CD4-positive, alpha-beta T cell (primary cell): ENCODE data around the gene BPIFB1. TPM values are rescaled to one million over a fixed set of nuclear protein-coding genes. Genes with fewer than 3 reads are reported as not detected.

Source experiments
- ATAC-seq: fragments of 200-7000 bp; cut with Tn5 transposase; one replicate; pipeline ENCODE4 v1.10.0; 2022; ENCODE audit warnings: mild to moderate bottlenecking; ENCODE audit not compliant: poor library complexity
- CTCF ChIA-PET: fragments of 350-600 bp; sonication (Branson Sonifier 250); formaldehyde crosslinking; loops from one replicate; lab custom pipeline; 2021; ENCODE audit warnings: antibody characterized with exemption, inconsistent platforms; lab: Charles Lee
- POLR2A ChIA-PET: fragments of 350-600 bp; sonication (Branson Sonifier 250); formaldehyde crosslinking; loops from one replicate; lab custom pipeline; 2021; ENCODE audit warnings: antibody characterized with exemption, inconsistent platforms; lab: Charles Lee
- DNase-seq, 14 experiments: peaks; one replicate each; pipeline ENCODE4 v3.0.0-alpha.2; 2013 to 2020; ENCODE audit warnings: mixed read lengths in 2 of 14
- H3K27ac ChIP-seq, 2 donors: one replicate each; pipeline versions ENCODE4 v1.5.1 to v1.7.0; 2013; ENCODE audit warnings: low read length in 2 of 2, low read depth in 1 of 2, mild to moderate bottlenecking in 1 of 2
- H3K27me3 ChIP-seq, 2 experiments: 1 replicate in 1 of 2; 2 replicates in 1 of 2; pipeline versions ENCODE4 v1.6.1 to v1.7.0; 2013; ENCODE audit warnings: low read length in 2 of 2, control low read depth in 1 of 2, mild to moderate bottlenecking in 1 of 2, moderate library complexity in 1 of 2; ENCODE audit not compliant: insufficient read depth in 2 of 2, control insufficient read depth in 1 of 2
- H3K36me3 ChIP-seq: one replicate; pipeline ENCODE4 v1.6.1; 2013; ENCODE audit warnings: low read length, control low read depth; ENCODE audit not compliant: insufficient read depth
- H3K4me1 ChIP-seq: one replicate; pipeline ENCODE4 v1.6.1; 2013; ENCODE audit warnings: low read length, control low read depth; ENCODE audit not compliant: insufficient read depth
- H3K4me3 ChIP-seq: one replicate; pipeline ENCODE4 v1.5.1; 2013; ENCODE audit warnings: mild to moderate bottlenecking, low read length, moderate library complexity
- H3K9me3 ChIP-seq, 2 experiments: 1 replicate in 1 of 2; 2 replicates in 1 of 2; pipeline versions ENCODE4 v1.6.1 to v1.7.0; 2013; ENCODE audit warnings: low read length in 2 of 2, mild to moderate bottlenecking in 2 of 2, control low read depth in 1 of 2, moderate library complexity in 1 of 2; ENCODE audit not compliant: control insufficient read depth in 1 of 2, insufficient read depth in 1 of 2
- H3K27ac Mint-ChIP-seq: one replicate; pipeline ENCODE4 v1.8.0; 2020; ENCODE audit warnings: mixed read lengths
- H3K27me3 Mint-ChIP-seq: one replicate; pipeline ENCODE4 v1.8.0; 2021; ENCODE audit warnings: mixed read lengths
- H3K36me3 Mint-ChIP-seq: one replicate; pipeline ENCODE4 v1.8.0; 2021; ENCODE audit warnings: low read depth, mixed read lengths
- H3K4me1 Mint-ChIP-seq: one replicate; pipeline ENCODE4 v1.8.0; 2021; ENCODE audit warnings: low read depth, mixed read lengths
- H3K4me3 Mint-ChIP-seq: one replicate; pipeline ENCODE4 v1.8.0; 2020; ENCODE audit warnings: mild to moderate bottlenecking, mixed read lengths
- H3K9me3 Mint-ChIP-seq: one replicate; pipeline ENCODE4 v1.8.0; 2020; ENCODE audit warnings: mixed read lengths
- CTCF ChIP-seq: fragments of 200-600 bp; IDR thresholded peaks from one replicate; pipeline ENCODE4 v1.8.0; 2022; ENCODE audit warnings: antibody characterized with exemption, mild to moderate bottlenecking
- intact Hi-C, 2 experiments: fragments of 100-400 bp; cut with DNase I in 1 of 2; cut with micrococcal nuclease in 1 of 2; formaldehyde crosslinking; loops; one replicate each; pipeline versions ENCODE4 v1.15.1 to v1.9.0; 2023 to 2025; cut with DNase I, micrococcal nuclease
- total RNA-seq, 174 experiments: library from RNA in 2 of 174; stranded (reverse) in 2 of 174; gene quantifications; one replicate each; pipeline ENCODE4 v1.2.3 and lab custom pipeline; 2021 to 2026

The BPIFB1 gene
- total RNA-seq, 2 experiments from 2014 or later, result not detected

GRCh38 chr20:33333616-33334015 is 50.6 kb downstream of the BPIFB1 start:
- ATAC-seq (no peak), DNase-seq (no peak)
- ChIA-PET POLR2A (no interaction called here), CTCF (no interaction called here)
- H3K27ac ChIP-seq, result no peak overlapping the region
- H3K27me3 ChIP-seq, result no peaks in the 10 kb centered on the region
- H3K27me3 Mint-ChIP-seq, result peaks cover 5% of the 10 kb centered on the region
- no peak for TF ChIP-seq CTCF
- no peak overlapping the region for H3K27ac Mint-ChIP-seq
- no peak overlapping the region for H3K4me3 Mint-ChIP-seq
- no peaks in the 10 kb centered on the region for H3K4me1 ChIP-seq
- H3K9me3 Mint-ChIP-seq, result no peaks in the 10 kb centered on the region
- H3K36me3 Mint-ChIP-seq, result no peaks in the 10 kb centered on the region
- H3K36me3 ChIP-seq, result no peaks in the 10 kb centered on the region
- no peaks in the 10 kb centered on the region for H3K4me1 Mint-ChIP-seq
- H3K4me3 ChIP-seq, result no peak overlapping the region
- H3K9me3 ChIP-seq, result no peaks in the 10 kb centered on the region
- intact Hi-C loops, result no loop called here

- H3K4me1 Mint-ChIP-seq, result no peaks in the 10 kb centered on the region
- no peaks in the 10 kb centered on the region for H3K27me3 ChIP-seq
- H3K4me3 Mint-ChIP-seq, result no peak overlapping the region
- H3K27ac ChIP-seq, result no peak overlapping the region
- H3K36me3 Mint-ChIP-seq, result no peaks in the 10 kb centered on the region
- ChIA-PET POLR2A (no interaction called here), CTCF (no interaction called here)
- no peak overlapping the region for H3K27ac Mint-ChIP-seq
- H3K4me1 ChIP-seq, result no peaks in the 10 kb centered on the region
- ATAC-seq (no peak), DNase-seq (no peak)
- peaks cover 4% of the 10 kb centered on the region for H3K27me3 Mint-ChIP-seq
- H3K36me3 ChIP-seq, result no peaks in the 10 kb centered on the region
- H3K9me3 ChIP-seq, result no peaks in the 10 kb centered on the region
- H3K9me3 Mint-ChIP-seq, result no peaks in the 10 kb centered on the region
- TF ChIP-seq CTCF, result no peak
- intact Hi-C loops, result no loop called here
- no peak overlapping the region for H3K4me3 ChIP-seq
Measured at GRCh38 chr20:33334111-33334510, 51.1 kb downstream of the BPIFB1 start.

- H3K4me3 ChIP-seq, result no peak overlapping the region
- ChIA-PET CTCF (no interaction called here), POLR2A (no interaction called here)
- no peak overlapping the region for H3K27ac Mint-ChIP-seq
- no peaks in the 10 kb centered on the region for H3K9me3 ChIP-seq
- ATAC-seq (no peak), DNase-seq (no peak)
- no peaks in the 10 kb centered on the region for H3K36me3 ChIP-seq
- H3K27me3 Mint-ChIP-seq, result no peaks in the 10 kb centered on the region
- H3K9me3 Mint-ChIP-seq, result no peaks in the 10 kb centered on the region
- TF ChIP-seq CTCF, result no peak
- H3K4me1 Mint-ChIP-seq, result no peaks in the 10 kb centered on the region
- H3K4me1 ChIP-seq, result no peaks in the 10 kb centered on the region
- no peaks in the 10 kb centered on the region for H3K27me3 ChIP-seq
- no peak overlapping the region for H3K4me3 Mint-ChIP-seq
- no peak overlapping the region for H3K27ac ChIP-seq
- intact Hi-C loops, result no loop called here
- H3K36me3 Mint-ChIP-seq, result no peaks in the 10 kb centered on the region
Measured at GRCh38 chr20:33336375-33336774, 53.4 kb downstream of the BPIFB1 start.
